ENCODE results near the gene GGT5. TPM values are rescaled to one million over a fixed set of nuclear protein-coding genes. Genes with fewer than 3 reads are reported as not detected.
"Not testable (repeated sequence)": the region's sequence is repeated elsewhere in the genome, so short reads cannot be mapped to it uniquely, and the experiment has no call there.

GGT5 gene, protein sequence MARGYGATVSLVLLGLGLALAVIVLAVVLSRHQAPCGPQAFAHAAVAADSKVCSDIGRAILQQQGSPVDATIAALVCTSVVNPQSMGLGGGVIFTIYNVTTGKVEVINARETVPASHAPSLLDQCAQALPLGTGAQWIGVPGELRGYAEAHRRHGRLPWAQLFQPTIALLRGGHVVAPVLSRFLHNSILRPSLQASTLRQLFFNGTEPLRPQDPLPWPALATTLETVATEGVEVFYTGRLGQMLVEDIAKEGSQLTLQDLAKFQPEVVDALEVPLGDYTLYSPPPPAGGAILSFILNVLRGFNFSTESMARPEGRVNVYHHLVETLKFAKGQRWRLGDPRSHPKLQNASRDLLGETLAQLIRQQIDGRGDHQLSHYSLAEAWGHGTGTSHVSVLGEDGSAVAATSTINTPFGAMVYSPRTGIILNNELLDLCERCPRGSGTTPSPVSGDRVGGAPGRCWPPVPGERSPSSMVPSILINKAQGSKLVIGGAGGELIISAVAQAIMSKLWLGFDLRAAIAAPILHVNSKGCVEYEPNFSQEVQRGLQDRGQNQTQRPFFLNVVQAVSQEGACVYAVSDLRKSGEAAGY
- 10 to 100 TPM in 5 of 6 experiments, 1 to 10 TPM in 1; 8.5 to 34.7 (median 22.0) TPM for total RNA-seq
- long read RNA-seq, partial matches to known transcripts: 1 of 1 reads
- long read RNA-seq, other reads (novel, unspliced or antisense): 0 of 1 reads

DNA sequence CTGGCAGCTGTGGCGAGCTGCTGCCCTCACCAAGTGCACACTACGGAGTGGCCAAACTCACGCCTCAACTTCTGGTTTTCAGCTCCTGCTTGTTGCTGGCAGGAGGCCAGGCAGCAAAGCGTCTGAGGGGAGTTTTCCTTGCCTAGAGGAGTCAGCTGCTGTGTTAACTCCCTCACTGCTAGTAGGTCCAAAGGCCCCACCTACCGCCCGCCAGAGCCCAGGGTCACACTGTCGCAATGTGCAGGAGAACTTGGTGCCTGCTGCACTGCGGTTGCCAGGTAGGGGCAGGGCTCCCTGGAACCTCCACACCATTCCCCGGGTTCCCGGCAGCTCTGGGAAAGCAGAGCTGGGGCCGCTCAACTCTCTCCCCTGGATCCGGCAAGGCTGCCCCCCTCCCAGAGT, at the start of gene GGT5:
TSS of gene GGT5 (minus strand) at position 53 of the 402 bp plus-strand sequence. CDS start 357 bp downstream, outside the sequence.
- no CpG with 5 or more reads among the region's 12 CpGs for WGBS (ENCODE audit: insufficient coverage, low coverage, low lambda C conversion rate, missing lambda C conversion rate)

DNA sequence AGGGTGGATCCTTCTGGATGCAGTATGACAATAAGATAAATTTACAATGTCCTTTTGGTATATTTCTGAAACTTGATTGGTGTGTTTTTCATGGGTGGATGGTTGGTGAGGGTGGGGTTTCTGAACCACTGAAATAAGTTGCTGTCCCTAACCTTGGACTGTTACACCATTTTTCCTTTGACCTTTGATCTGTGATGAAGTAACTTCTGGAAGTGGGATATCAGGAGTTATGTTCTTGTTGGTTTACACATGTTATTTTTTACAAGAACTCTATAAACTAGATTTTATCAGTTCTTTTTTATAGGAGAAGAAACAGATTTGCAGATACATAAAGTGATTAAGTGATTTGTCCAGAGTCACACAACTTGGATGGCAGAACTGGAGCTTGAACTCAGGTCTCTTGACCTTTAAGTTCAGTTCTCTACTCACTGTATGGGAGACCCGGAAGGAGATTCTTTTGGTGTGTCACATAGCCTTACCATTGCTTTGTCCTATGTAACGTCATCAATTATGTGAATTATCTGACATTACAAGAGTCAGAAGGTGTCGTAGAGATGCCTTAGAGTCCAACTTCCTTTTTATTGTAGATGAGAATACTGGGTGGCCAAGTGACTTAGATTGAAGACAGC, 47.4 kb upstream of the GGT5 start:
- Histone ChIP-seq H3K4me1 (peaks cover 0 to 52% (median 22%) of the 10 kb centered on the region in 4 donors), H3K27ac (peak overlapping the region; percentile 75 to 97 (median 94))
- intact Hi-C loops (cut with DNase I); H3K36me3 ChIP-seq; H3K9me3 ChIP-seq; H3K4me3 ChIP-seq; H3K27me3 ChIP-seq; DNase-seq: not testable (repeated sequence)
- WGBS (ENCODE audit: insufficient coverage, low coverage, low lambda C conversion rate, missing lambda C conversion rate): 30% methylated on average over 2 of the region's 3 CpGs
- ATAC-seq: peak; percentile 47 to 74 (median 57)

More for the DNA sequence above, at the start of gene GGT5:
- H3K27ac ChIP-seq: peak within 1 kb of the TSS in 1 of 3 donors; percentile 16
- peak within 1 kb of the TSS in 2 of 3 donors; percentile 4 to 7 for H3K4me3 ChIP-seq
- H3K4me1 ChIP-seq; H3K9me3 ChIP-seq; H3K36me3 ChIP-seq; ATAC-seq; intact Hi-C loops (cut with DNase I); DNase-seq; H3K27me3 ChIP-seq: not testable (repeated sequence)

DNA sequence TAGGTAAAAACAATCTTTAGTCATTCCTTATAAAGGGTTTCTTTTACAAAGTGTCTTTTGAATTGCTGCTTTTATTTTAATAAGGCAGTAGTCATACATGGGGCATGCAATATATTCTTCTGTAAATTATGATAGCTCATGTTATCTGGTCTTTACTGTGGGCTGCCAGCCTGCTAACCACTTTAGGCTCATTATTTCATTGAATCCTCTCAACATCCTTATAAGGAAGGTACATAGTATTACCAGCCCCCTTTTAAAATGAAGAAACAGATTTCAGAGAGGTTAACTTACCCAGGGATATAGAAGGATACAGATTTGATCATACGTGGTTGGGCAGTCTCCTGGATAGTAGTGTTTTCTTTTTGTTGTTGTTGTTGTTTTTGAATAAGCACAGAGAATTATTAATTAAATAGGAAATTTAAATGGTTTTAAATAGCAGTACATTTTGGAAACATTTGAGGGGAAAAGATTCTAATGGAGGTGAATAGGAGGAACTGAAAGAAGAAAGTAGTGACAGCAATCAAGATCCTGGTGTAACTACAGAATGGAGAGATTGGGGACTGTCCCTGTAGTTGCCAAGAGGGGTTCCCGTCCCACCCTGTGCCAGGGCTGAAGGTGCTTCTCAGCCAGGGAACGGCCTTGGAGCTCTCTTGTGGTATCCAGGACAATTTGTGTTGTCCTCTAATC, 46.8 kb upstream of the GGT5 start:
- intact Hi-C loops (cut with DNase I): no loop called here
- Histone ChIP-seq H3K27ac (peak overlapping the region; percentile 75 to 97 (median 94)), H3K4me3 (no peak overlapping the region), H3K27me3 (no peaks in the 10 kb centered on the region), H3K4me1 (peaks cover 0 to 56% (median 24%) of the 10 kb centered on the region in 4 donors), H3K36me3 (no peaks in the 10 kb centered on the region), H3K9me3 (no peaks in the 10 kb centered on the region)
- DNase-seq (no peak), ATAC-seq (no peak)
- TF ChIP-seq, protein P1, sequence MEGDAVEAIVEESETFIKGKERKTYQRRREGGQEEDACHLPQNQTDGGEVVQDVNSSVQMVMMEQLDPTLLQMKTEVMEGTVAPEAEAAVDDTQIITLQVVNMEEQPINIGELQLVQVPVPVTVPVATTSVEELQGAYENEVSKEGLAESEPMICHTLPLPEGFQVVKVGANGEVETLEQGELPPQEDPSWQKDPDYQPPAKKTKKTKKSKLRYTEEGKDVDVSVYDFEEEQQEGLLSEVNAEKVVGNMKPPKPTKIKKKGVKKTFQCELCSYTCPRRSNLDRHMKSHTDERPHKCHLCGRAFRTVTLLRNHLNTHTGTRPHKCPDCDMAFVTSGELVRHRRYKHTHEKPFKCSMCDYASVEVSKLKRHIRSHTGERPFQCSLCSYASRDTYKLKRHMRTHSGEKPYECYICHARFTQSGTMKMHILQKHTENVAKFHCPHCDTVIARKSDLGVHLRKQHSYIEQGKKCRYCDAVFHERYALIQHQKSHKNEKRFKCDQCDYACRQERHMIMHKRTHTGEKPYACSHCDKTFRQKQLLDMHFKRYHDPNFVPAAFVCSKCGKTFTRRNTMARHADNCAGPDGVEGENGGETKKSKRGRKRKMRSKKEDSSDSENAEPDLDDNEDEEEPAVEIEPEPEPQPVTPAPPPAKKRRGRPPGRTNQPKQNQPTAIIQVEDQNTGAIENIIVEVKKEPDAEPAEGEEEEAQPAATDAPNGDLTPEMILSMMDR (IDR thresholded peaks at IDR 0.05): no peak
- TF ChIP-seq POLR2A (IDR thresholded peaks at IDR 0.05): no peak
- 39% methylated on average over 3 of the region's 3 CpGs for WGBS (ENCODE audit: insufficient coverage, low coverage, low lambda C conversion rate, missing lambda C conversion rate)

GRCh38 chr22:24290459-24290858, 45.6 kb upstream of the GGT5 start:
- H3K4me1 ChIP-seq: peaks cover 0 to 62% (median 24%) of the 10 kb centered on the region in 4 donors
- ATAC-seq: no peak
- no peaks in the 10 kb centered on the region for H3K27me3 ChIP-seq
- H3K36me3 ChIP-seq: no peaks in the 10 kb centered on the region
- TF ChIP-seq POLR2A (IDR thresholded peaks at IDR 0.05): no peak
- TF ChIP-seq, protein P1 (IDR thresholded peaks at IDR 0.05): no peak
- no peak overlapping the region for H3K4me3 ChIP-seq
- DNase-seq: no peak
- H3K9me3 ChIP-seq: no peaks in the 10 kb centered on the region
- intact Hi-C loops (cut with DNase I): no loop called here
- H3K27ac ChIP-seq: peak overlapping the region; percentile 70 to 97 (median 94)

GRCh38 chr22:24289741-24290163, 44.9 kb upstream of the GGT5 start:
- intact Hi-C loops (cut with DNase I): no loop called here
- peak; percentile 3 to 37 (median 16) for ATAC-seq
- WGBS (ENCODE audit: insufficient coverage, low coverage, low lambda C conversion rate, missing lambda C conversion rate): 19% methylated on average over 4 of the region's 4 CpGs

More at GRCh38 chr22:24289741-24290163, 44.9 kb upstream of the GGT5 start:
- Histone ChIP-seq H3K4me3 (no peak overlapping the region), H3K27me3 (no peaks in the 10 kb centered on the region), H3K27ac (peak overlapping the region; percentile 70 to 97 (median 94)), H3K4me1 (peaks cover 0 to 64% (median 24%) of the 10 kb centered on the region in 4 donors), H3K9me3 (no peaks in the 10 kb centered on the region), H3K36me3 (no peaks in the 10 kb centered on the region)
- DNase-seq: no peak
- TF ChIP-seq, protein P1 (IDR thresholded peaks at IDR 0.05): no peak

All from right lobe of liver (tissue), 6 donors.